HepG2 (cell line): Measurements from ENCODE around the gene COPS6. TPM values are rescaled to one million over a fixed set of nuclear protein-coding genes. Genes with fewer than 3 reads are reported as not detected.

Experiments
- ATF1 ChIP-seq: IDR thresholded peaks from 2 replicates; pipeline ENCODE4 v1.6.1; 2016; ENCODE audit warnings: mild to moderate bottlenecking, control low read depth
- EEA1 ChIP-seq: sonication (generic); formaldehyde crosslinking; IDR thresholded peaks from 2 replicates; pipeline ENCODE4 v1.5.1; 2020; ENCODE audit warnings: mild to moderate bottlenecking, missing genetic modification reagents, borderline replicate concordance
- GLMP ChIP-seq: sonication (generic); formaldehyde crosslinking; IDR thresholded peaks from 2 replicates; pipeline ENCODE4 v1.9.0; 2021; ENCODE audit warnings: missing genetic modification reagents, mild to moderate bottlenecking, borderline replicate concordance
- GZF1 ChIP-seq: sonication (generic); formaldehyde crosslinking; IDR thresholded peaks from 2 replicates; pipeline ENCODE4 v1.5.1; 2020; ENCODE audit warnings: mild to moderate bottlenecking, missing genetic modification reagents
- MED8 ChIP-seq: sonication (generic); formaldehyde crosslinking; IDR thresholded peaks from 2 replicates; pipeline ENCODE4 v1.8.1; 2023; ENCODE audit warnings: mild to moderate bottlenecking, missing genetic modification reagents; ENCODE audit not compliant: insufficient replicate concordance
- MIER2 ChIP-seq: IDR thresholded peaks from 2 replicates; pipeline ENCODE4 v1.6.1; 2016; ENCODE audit warnings: missing biosample characterization, missing genetic modification reagents
- MYNN ChIP-seq: sonication (generic); formaldehyde crosslinking; IDR thresholded peaks from 2 replicates; pipeline ENCODE4 v1.4.0; 2020; ENCODE audit warnings: mild to moderate bottlenecking, low read depth, missing genetic modification reagents
- RFX3 ChIP-seq: IDR thresholded peaks from 2 replicates; pipeline ENCODE4 v1.6.1; 2016; ENCODE audit warnings: missing biosample characterization, missing genetic modification reagents
- SALL1 ChIP-seq: sonication (generic); formaldehyde crosslinking; IDR thresholded peaks from 2 replicates; pipeline ENCODE4 v1.8.0; 2022; ENCODE audit warnings: mild to moderate bottlenecking, missing genetic modification reagents
- SNAPC5 ChIP-seq: sonication (generic); formaldehyde crosslinking; IDR thresholded peaks from 2 replicates; pipeline ENCODE4 v1.8.1; 2023; ENCODE audit warnings: mild to moderate bottlenecking, missing genetic modification reagents, borderline replicate concordance
- TFDP2 ChIP-seq: sonication (generic); formaldehyde crosslinking; IDR thresholded peaks from 2 replicates; pipeline ENCODE4 v1.4.0; 2020; ENCODE audit warnings: missing genetic modification reagents
- TFE3 ChIP-seq: IDR thresholded peaks from 2 replicates; pipeline ENCODE4 v1.6.1; 2016
- THAP8 ChIP-seq: sonication (generic); formaldehyde crosslinking; IDR thresholded peaks from 2 replicates; pipeline ENCODE4 v1.5.1; 2020; ENCODE audit warnings: missing genetic modification reagents, mild to moderate bottlenecking, borderline replicate concordance
- ZC3H4 ChIP-seq: sonication (generic); formaldehyde crosslinking; IDR thresholded peaks from 2 replicates; pipeline ENCODE4 v1.4.0; 2020; ENCODE audit warnings: missing genetic modification reagents, borderline replicate concordance
- ZNF138 ChIP-seq: sonication (generic); formaldehyde crosslinking; IDR thresholded peaks from 2 replicates; pipeline ENCODE4 v1.5.0; 2020; ENCODE audit warnings: mild to moderate bottlenecking, low read depth, missing genetic modification reagents
- ZNF143 ChIP-seq: sonication (generic); formaldehyde crosslinking; IDR thresholded peaks from 2 replicates; pipeline ENCODE4 v1.4.0; 2020; ENCODE audit warnings: missing genetic modification reagents
- ZNF484 ChIP-seq: sonication (generic); formaldehyde crosslinking; IDR thresholded peaks from 2 replicates; pipeline ENCODE4 v1.5.1; 2020; ENCODE audit warnings: mild to moderate bottlenecking, low read depth, missing genetic modification reagents, borderline replicate concordance
- ZNF512B ChIP-seq: sonication (generic); formaldehyde crosslinking; IDR thresholded peaks from 2 replicates; pipeline ENCODE4 v1.5.1; 2020; ENCODE audit warnings: missing genetic modification reagents, mild to moderate bottlenecking, borderline replicate concordance
- ZNF572 ChIP-seq: sonication (generic); formaldehyde crosslinking; IDR thresholded peaks from 2 replicates; pipeline ENCODE4 v1.5.1; 2020; ENCODE audit warnings: mild to moderate bottlenecking, missing genetic modification reagents
- ZNF790 ChIP-seq: sonication (generic); formaldehyde crosslinking; IDR thresholded peaks from 2 replicates; pipeline ENCODE4 v1.8.0; 2022; ENCODE audit warnings: missing genetic modification reagents, mild to moderate bottlenecking, borderline replicate concordance
- ZNF891 ChIP-seq: sonication (generic); formaldehyde crosslinking; IDR thresholded peaks from 2 replicates; pipeline ENCODE4 v1.5.0; 2020; ENCODE audit warnings: mild to moderate bottlenecking, missing genetic modification reagents
- ZSCAN21 ChIP-seq: sonication (generic); formaldehyde crosslinking; IDR thresholded peaks from 2 replicates; pipeline ENCODE4 v1.8.0; 2022; ENCODE audit warnings: mild to moderate bottlenecking, missing genetic modification reagents, moderate library complexity, borderline replicate concordance
- polyA plus RNA-seq, 8 experiments: library from polyadenylated mRNA; depleted of rRNA in 3 of 8; stranded (reverse) in 7 of 8; unstranded in 1 of 8; fragments of >200 nt; fragmentation: Illumina TruSeq in 4 of 8; extraction: Trizol in 4 of 8; gene quantifications; 2 replicates each; pipeline versions ENCODE4 v1.2.1 to v1.2.3, GENCODE V29; 2011 to 2016; ENCODE audit warnings: low read depth in 4 of 8, missing spikeins in 1 of 8, mixed read lengths in 1 of 8; ENCODE audit not compliant: insufficient read depth in 1 of 8
- total RNA-seq, 5 experiments: library from RNA; depleted of rRNA; stranded (reverse); fragments of >200 nt; fragmentation: Illumina TruSeq; extraction: Trizol; gene quantifications; 2 replicates each; pipeline ENCODE4 v1.2.3, GENCODE V29; 2016; ENCODE audit warnings: low read depth in 1 of 5

The COPS6 gene
- total and polyA plus RNA-seq, 2 of the 13 experiments (the other 11 are each of a cell fraction or from before 2014, with no cell fraction given): 33.4 to 117 TPM

GRCh38 chr7:100126239-100126930 lies 37.6 kb downstream of the COPS6 start (continued):
- TF ChIP-seq ZNF891 (peak; percentile 72; the same call in 1 of the 2 replicates), ZNF572 (CRISPR knock-in tag) (no peak), TFDP2 (CRISPR knock-in tag) (no peak), ZNF484 (no peak), ZNF143 (CRISPR knock-in tag) (no peak), ZC3H4 (0 out of 2 replicates have a peak, but pooled peaks have one; percentile 38), GLMP (CRISPR knock-in tag) (no peak), ZSCAN21 (CRISPR knock-in tag) (peak; percentile 22; the same call in 1 of the 2 replicates), ATF1 (CRISPR knock-in tag) (no peak), THAP8 (peak; percentile 52; the same call in 1 of the 2 replicates), SNAPC5 (no peak), RFX3 (CRISPR knock-in tag) (no peak), MED8 (CRISPR knock-in tag) (no peak), ZNF138 (no peak), MYNN (no peak), MIER2 (CRISPR knock-in tag) (no peak), GZF1 (CRISPR knock-in tag) (no peak), ZNF790 (peak; percentile 46; the same call in 1 of the 2 replicates), TFE3 (CRISPR knock-in tag) (no peak), EEA1 (no peak), SALL1 (CRISPR knock-in tag) (peak; percentile 65), ZNF512B (0 out of 2 replicates have a peak, but pooled peaks have one; percentile 34)
